H1 (cell line): ENCODE measurements around the gene CMTM5. TPM values are rescaled to one million over a fixed set of nuclear protein-coding genes. Genes with fewer than 3 reads are reported as not detected.

Source experiments
- CHD2 ChIP-seq: IDR thresholded peaks from 2 replicates; pipeline ENCODE4 v1.6.1; 2012; ENCODE audit warnings: low read length, improper control_type of control experiment
- PHF8 ChIP-seq: fragments of 200-600 bp; sonication (generic); conservative IDR thresholded peaks from 2 replicates; pipeline ENCODE4 v1.7.1; 2012; ENCODE audit warnings: low read depth, mild to moderate bottlenecking, inconsistent platforms, low read length, moderate library complexity
- SIN3A ChIP-seq, 2 experiments: IDR thresholded peaks in 1 of 2; conservative IDR thresholded peaks in 1 of 2; 2 replicates each; pipeline ENCODE4 v1.6.1; 2011 to 2012; ENCODE audit warnings: low read length in 2 of 2, improper control_type of control experiment in 1 of 2, low read depth in 1 of 2, mild to moderate bottlenecking in 1 of 2
- polyA plus RNA-seq, 7 experiments: library from polyadenylated mRNA; depleted of rRNA in 3 of 7; stranded (reverse) in 5 of 7; unstranded in 2 of 7; fragments of >200 nt in 5 of 7; fragments of 200-250 nt in 2 of 7; gene quantifications; 1 replicate in 5 of 7; 2 replicates in 1 of 7; 4 replicates in 1 of 7; pipeline versions ENCODE4 v1.2.1 to v1.2.3, GENCODE V29; 2011 to 2013; ENCODE audit warnings: missing spikeins in 2 of 7, mixed read lengths in 2 of 7
- total RNA-seq: library from RNA; stranded (reverse); fragmentation: NEBNext Ultra II Directional; extraction: Animal tissue kit (Norgen Biotek cat#: 25700); gene quantifications from 2 replicates; pipeline ENCODE4 v1.2.1, GENCODE V29; 2021

Gene CMTM5
- total and polyA plus RNA-seq, 2 of the 8 experiments (the other 6 are each of a cell fraction or from before 2014, with no cell fraction given): 2.1 TPM; not detected in 1

- TF ChIP-seq SIN3A (conservative IDR thresholded peaks at IDR 0.05 in 1 of 2, IDR thresholded peaks at IDR 0.05 in 1 of 2; ENCODE audit: low read depth in 1 of 2, low read length in 2 of 2) (no peak), CHD2 (no peak), PHF8 (no peak)
These were observed 3.5 kb downstream of the CMTM5 start (continued) for GRCh38 chr14:23380197-23380914.
